ENCODE results near the gene ARVCF. TPM values are rescaled to one million over a fixed set of nuclear protein-coding genes. Genes with fewer than 3 reads are reported as not detected.
A peak's percentile ranks its signal among the peaks of the same experiment; 100 is the strongest.

The ARVCF gene
- total RNA-seq, 1 experiment from 2014 or later = 12.0 TPM

- Histone ChIP-seq H3K4me3 (ENCODE audit: low read depth, low read length) (peak within 1 kb of the TSS; percentile 62), H3K9me3 (no peaks in the 10 kb centered on the region; the same call in 1 of the 2 replicates), H3K27me3 (replicated peaks; ENCODE audit: control insufficient read depth, insufficient read depth, low read length) (no peaks in the 10 kb centered on the region), H3K36me3 (ENCODE audit: control insufficient read depth, insufficient read depth, low read length) (no peaks in the 10 kb centered on the region), H3K4me1 (peaks cover 13% of the 10 kb centered on the region)
- Mint-ChIP-seq H3K27ac (ENCODE audit: unreplicated experiment) (peak within 1 kb of the TSS; percentile 96), H3K27me3 (ENCODE audit: insufficient read depth, unreplicated experiment) (no peaks in the 10 kb centered on the region), H3K4me1 (ENCODE audit: low read depth, unreplicated experiment) (peaks cover 10% of the 10 kb centered on the region), H3K9me3 (ENCODE audit: unreplicated experiment) (peaks cover 16% of the 10 kb centered on the region), H3K36me3 (ENCODE audit: insufficient read depth, unreplicated experiment) (peaks cover 31% of the 10 kb centered on the region), H3K4me3 (ENCODE audit: unreplicated experiment) (peak within 1 kb of the TSS; percentile 96)
- no TSS peak for BruUV-seq (replicated peaks)
- TF ChIP-seq CTCF (IDR thresholded peaks at IDR 0.05; ENCODE audit: insufficient read depth in 1 of 2, low read depth in 1 of 2, low read length in 1 of 2, severe bottlenecking in 1 of 2, unreplicated experiment in 1 of 2) = no peak
- intact Hi-C loops (cut with micrococcal nuclease; ENCODE audit: unreplicated experiment) = no loop called here
- DNase-seq = peak; percentile 79 to 88
- CTCF ChIA-PET = interaction anchor here (0.7 to 2.9 kb wide), 2 partner anchors 9 to 12 kb away, joined by 10 to 17 read pairs; no protein-coding TSS in a partner anchor
- POLR2A ChIA-PET = interaction anchor here (0.9 kb wide), 1 partner anchor 176 kb away, joined by 3 read pairs; no protein-coding TSS in a partner anchor
Measured at GRCh38 chr22:19941365-19942082, 75.1 kb downstream of the ARVCF start, which contains the start of the genes COMT and TXNRD2. COMT (plus strand) TSS chr22:19941772; CDS start chr22:19962527, 20,755 bp downstream. TXNRD2 (minus strand) TSS chr22:19941818; CDS start chr22:19941803, 15 bp downstream.

GRCh38 chr22:19940536-19941364 is 75.9 kb downstream of the ARVCF start:
- Histone ChIP-seq H3K27me3 (replicated peaks; ENCODE audit: control insufficient read depth, insufficient read depth, low read length) (no peaks in the 10 kb centered on the region), H3K9me3 (no peaks in the 10 kb centered on the region; the same call in 1 of the 2 replicates), H3K36me3 (ENCODE audit: control insufficient read depth, insufficient read depth, low read length) (no peaks in the 10 kb centered on the region), H3K4me1 (peaks cover 13% of the 10 kb centered on the region), H3K4me3 (ENCODE audit: low read depth, low read length) (peak overlapping the region; percentile 62)
- no peak for TF ChIP-seq CTCF (IDR thresholded peaks at IDR 0.05; ENCODE audit: insufficient read depth in 1 of 2, low read depth in 1 of 2, low read length in 1 of 2, severe bottlenecking in 1 of 2, unreplicated experiment in 1 of 2)
- POLR2A ChIA-PET = no interaction called here
- H3K27ac Mint-ChIP-seq (ENCODE audit: unreplicated experiment) = peak overlapping the region; percentile 96
- peaks cover 13% of the 10 kb centered on the region for H3K4me1 Mint-ChIP-seq (ENCODE audit: low read depth, unreplicated experiment)
- peaks cover 37% of the 10 kb centered on the region for H3K36me3 Mint-ChIP-seq (ENCODE audit: insufficient read depth, unreplicated experiment)
- BruUV-seq (replicated peaks) = no TSS peak
- H3K4me3 Mint-ChIP-seq (ENCODE audit: unreplicated experiment) = peak overlapping the region; percentile 96
- no peak for DNase-seq
- intact Hi-C loops (cut with micrococcal nuclease; ENCODE audit: unreplicated experiment) = no loop called here
- H3K27me3 Mint-ChIP-seq (ENCODE audit: insufficient read depth, unreplicated experiment) = no peaks in the 10 kb centered on the region
- H3K9me3 Mint-ChIP-seq (ENCODE audit: unreplicated experiment) = peaks cover 24% of the 10 kb centered on the region
- CTCF ChIA-PET = interaction anchor here (0.5 to 2.9 kb wide), 3 partner anchors 13 to 184 kb away, joined by 3 to 17 read pairs (median 3); no protein-coding TSS in a partner anchor

Data from Caco-2 (cell line).